PFSK-1 (cell line): ENCODE measurements around the gene KICS2.
A peak's percentile ranks its signal among the peaks of the same experiment; 100 is the strongest.

ENCODE experiments used
- FOXP2 ChIP-seq: optimal IDR thresholded peaks from 2 replicates; pipeline ENCODE3; 2011; ENCODE audit warnings: borderline replicate concordance, control low read depth, inconsistent platforms; ENCODE audit not compliant: insufficient read depth; ENCODE audit errors: extremely low read length, extremely low read depth
- POLR2AphosphoS5 ChIP-seq: IDR thresholded peaks from 2 replicates; pipeline ENCODE4 v1.6.1; 2012; ENCODE audit warnings: low read depth, mild to moderate bottlenecking, control low read depth, low read length, moderate library complexity
- SIN3A ChIP-seq: IDR thresholded peaks from 2 replicates; pipeline ENCODE4 v1.6.1; 2012; ENCODE audit warnings: mild to moderate bottlenecking, low read length, moderate library complexity, borderline replicate concordance; ENCODE audit not compliant: insufficient read depth
- TAF1 ChIP-seq: IDR thresholded peaks from 2 replicates; pipeline ENCODE4 v1.6.1; 2012; ENCODE audit warnings: low read length, control low read depth, borderline replicate concordance; ENCODE audit not compliant: insufficient read depth
- TF ChIP-seq, protein P1 (sequence below), 2 experiments: IDR thresholded peaks; 2 replicates each; pipeline versions ENCODE4 v1.6.1 to v1.8.0; 2011 to 2012; ENCODE audit warnings: low read depth in 2 of 2, low read length in 2 of 2, control low read depth in 1 of 2, inconsistent platforms in 1 of 2, mild to moderate bottlenecking in 1 of 2, moderate library complexity in 1 of 2; ENCODE audit not compliant: insufficient read depth in 1 of 2

KICS2 gene

DNA sequence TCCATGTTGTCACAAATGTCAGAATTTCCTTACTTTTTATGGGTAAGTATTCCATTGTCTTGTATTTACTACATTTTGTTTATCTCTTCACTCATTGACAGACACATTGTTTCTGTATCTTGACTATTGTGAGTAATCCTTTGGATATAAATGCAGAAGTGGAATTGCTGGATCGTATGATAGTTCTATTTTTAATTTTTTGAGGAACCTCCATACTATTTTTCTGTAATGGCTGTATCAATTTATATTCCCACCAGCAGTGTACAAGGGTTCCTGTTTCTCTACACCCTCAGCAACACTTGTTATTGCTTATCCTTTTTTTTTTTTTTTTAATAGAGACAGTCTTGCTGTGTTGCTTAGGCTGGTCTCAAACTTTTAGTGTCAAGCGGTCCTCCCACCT, 3.5 kb upstream of the KICS2 start:
- TF ChIP-seq POLR2AphosphoS5 (no peak), SIN3A (no peak), FOXP2 (no peak), TAF1 (no peak)
- TF ChIP-seq, protein P1, sequence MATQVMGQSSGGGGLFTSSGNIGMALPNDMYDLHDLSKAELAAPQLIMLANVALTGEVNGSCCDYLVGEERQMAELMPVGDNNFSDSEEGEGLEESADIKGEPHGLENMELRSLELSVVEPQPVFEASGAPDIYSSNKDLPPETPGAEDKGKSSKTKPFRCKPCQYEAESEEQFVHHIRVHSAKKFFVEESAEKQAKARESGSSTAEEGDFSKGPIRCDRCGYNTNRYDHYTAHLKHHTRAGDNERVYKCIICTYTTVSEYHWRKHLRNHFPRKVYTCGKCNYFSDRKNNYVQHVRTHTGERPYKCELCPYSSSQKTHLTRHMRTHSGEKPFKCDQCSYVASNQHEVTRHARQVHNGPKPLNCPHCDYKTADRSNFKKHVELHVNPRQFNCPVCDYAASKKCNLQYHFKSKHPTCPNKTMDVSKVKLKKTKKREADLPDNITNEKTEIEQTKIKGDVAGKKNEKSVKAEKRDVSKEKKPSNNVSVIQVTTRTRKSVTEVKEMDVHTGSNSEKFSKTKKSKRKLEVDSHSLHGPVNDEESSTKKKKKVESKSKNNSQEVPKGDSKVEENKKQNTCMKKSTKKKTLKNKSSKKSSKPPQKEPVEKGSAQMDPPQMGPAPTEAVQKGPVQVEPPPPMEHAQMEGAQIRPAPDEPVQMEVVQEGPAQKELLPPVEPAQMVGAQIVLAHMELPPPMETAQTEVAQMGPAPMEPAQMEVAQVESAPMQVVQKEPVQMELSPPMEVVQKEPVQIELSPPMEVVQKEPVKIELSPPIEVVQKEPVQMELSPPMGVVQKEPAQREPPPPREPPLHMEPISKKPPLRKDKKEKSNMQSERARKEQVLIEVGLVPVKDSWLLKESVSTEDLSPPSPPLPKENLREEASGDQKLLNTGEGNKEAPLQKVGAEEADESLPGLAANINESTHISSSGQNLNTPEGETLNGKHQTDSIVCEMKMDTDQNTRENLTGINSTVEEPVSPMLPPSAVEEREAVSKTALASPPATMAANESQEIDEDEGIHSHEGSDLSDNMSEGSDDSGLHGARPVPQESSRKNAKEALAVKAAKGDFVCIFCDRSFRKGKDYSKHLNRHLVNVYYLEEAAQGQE (IDR thresholded peaks at IDR 0.05; ENCODE audit: insufficient read depth in 1 of 2, low read depth in 2 of 2, low read length in 2 of 2), result no peak

GRCh38 chr12:64221651-64222008, 466 bp downstream of the KICS2 start:
- TF ChIP-seq POLR2AphosphoS5, result peak; percentile 59; the same call in 1 of the 2 replicates
- no peak for TF ChIP-seq FOXP2

DNA sequence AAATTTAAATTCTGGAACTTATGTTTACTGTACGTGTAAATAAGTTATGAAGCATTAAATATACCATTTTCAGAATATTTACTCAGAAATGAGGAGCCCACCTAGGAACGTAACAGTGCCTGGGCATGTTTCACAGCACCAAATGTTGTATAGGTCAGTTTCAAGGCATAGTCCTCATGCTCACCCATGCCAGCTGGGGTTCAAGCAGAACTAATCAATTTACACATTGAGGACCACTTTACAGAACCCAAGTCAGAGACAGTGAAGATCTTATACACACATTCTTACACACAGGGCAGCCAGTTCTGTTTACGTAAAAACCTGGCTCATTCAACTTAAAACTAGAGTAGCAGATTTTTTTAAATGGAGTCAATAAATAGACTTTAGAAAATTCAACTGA, 2.0 kb downstream of the KICS2 start:
- TF ChIP-seq, protein P1 (IDR thresholded peaks at IDR 0.05; ENCODE audit: insufficient read depth in 1 of 2, low read depth in 2 of 2, low read length in 2 of 2), result no peak
- TF ChIP-seq SIN3A (no peak), FOXP2 (no peak), TAF1 (no peak), POLR2AphosphoS5 (no peak)

DNA sequence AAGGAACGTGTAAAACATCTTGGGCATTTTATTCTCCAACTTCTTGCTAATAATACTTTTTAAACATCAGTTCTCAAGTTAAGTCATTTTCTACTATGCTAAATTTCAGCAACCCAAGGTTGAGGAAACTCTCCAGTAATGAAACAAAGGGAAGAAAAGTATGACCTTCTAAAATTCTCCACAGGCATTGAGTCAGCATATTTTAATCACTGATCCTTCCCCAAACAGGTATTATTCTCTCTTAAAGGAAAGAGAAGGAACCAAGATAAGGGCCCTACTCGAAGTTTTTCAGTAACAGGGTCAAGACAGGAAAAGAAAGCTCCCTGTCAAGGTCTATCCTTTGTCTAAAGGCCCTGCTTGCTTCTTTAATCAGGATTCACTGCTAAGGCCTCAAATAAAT, 3.0 kb downstream of the KICS2 start:
- TF ChIP-seq, protein P1 (IDR thresholded peaks at IDR 0.05; ENCODE audit: insufficient read depth in 1 of 2, low read depth in 2 of 2, low read length in 2 of 2), result no peak
- TF ChIP-seq POLR2AphosphoS5, result no peak
- TF ChIP-seq TAF1, result no peak
- no peak for TF ChIP-seq SIN3A

DNA sequence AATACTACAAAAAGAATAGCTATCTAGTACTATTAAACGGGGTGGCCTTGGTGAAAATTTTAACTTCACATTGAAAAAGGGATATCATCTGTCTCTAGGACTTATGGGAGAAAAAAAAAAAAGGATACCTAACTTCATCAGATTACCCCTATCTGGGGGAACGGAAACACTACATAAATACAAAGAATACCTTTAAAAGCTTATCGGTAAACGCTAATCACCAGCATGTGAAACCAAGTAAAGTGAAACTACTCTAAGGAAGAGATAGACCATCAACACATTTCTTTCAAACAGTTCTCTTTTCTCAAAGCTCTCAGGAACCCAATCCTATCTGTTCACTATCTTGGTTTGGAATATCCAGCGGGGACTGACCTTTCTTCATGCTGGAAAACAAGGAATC, 3.5 kb downstream of the KICS2 start:
- TF ChIP-seq SIN3A, result no peak
- no peak for TF ChIP-seq POLR2AphosphoS5
- TF ChIP-seq FOXP2, result no peak
- TF ChIP-seq, protein P1 (IDR thresholded peaks at IDR 0.05; ENCODE audit: insufficient read depth in 1 of 2, low read depth in 2 of 2, low read length in 2 of 2), result no peak
- no peak for TF ChIP-seq TAF1
